ENCODE data around the gene C1orf226. TPM values are rescaled to one million over a fixed set of nuclear protein-coding genes. Genes with fewer than 3 reads are reported as not detected.
"Not testable (repeated sequence)": the region's sequence is repeated elsewhere in the genome, so short reads cannot be mapped to it uniquely, and the experiment has no call there.

C1orf226 gene
- total RNA-seq, 3 donors from 2014 or later: 4.2 to 21.1 (median 13.8) TPM

DNA sequence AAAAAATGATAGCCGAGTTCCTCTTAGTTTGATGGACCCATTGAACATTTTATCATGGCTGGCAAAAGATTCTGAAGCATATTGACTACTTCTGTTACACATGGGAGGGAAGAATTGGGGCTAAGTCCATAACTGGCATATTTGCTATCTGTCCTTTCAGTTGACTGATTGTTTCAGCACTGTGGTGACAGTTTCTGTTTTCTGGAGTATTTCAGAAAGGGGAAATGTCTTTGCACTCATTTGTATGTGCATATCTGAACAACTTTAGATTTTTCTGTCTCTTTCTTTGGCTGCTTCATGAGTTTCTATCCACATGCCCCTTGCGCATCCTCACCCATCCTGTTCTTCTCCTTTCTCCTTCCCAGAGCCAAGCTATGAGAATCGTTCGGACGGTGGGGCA, 38.1 kb upstream of the C1orf226 start:
- no peak for DNase-seq (ENCODE audit: low spot score in 2 of 2)
- Histone ChIP-seq H3K27ac (no peak overlapping the region), H3K4me3 (no peak overlapping the region), H3K4me1 (no peaks in the 10 kb centered on the region), H3K27me3 (no peaks in the 10 kb centered on the region), H3K9me3 (no peaks in the 10 kb centered on the region), H3K36me3 (no peaks in the 10 kb centered on the region)
- TF ChIP-seq, protein P1, sequence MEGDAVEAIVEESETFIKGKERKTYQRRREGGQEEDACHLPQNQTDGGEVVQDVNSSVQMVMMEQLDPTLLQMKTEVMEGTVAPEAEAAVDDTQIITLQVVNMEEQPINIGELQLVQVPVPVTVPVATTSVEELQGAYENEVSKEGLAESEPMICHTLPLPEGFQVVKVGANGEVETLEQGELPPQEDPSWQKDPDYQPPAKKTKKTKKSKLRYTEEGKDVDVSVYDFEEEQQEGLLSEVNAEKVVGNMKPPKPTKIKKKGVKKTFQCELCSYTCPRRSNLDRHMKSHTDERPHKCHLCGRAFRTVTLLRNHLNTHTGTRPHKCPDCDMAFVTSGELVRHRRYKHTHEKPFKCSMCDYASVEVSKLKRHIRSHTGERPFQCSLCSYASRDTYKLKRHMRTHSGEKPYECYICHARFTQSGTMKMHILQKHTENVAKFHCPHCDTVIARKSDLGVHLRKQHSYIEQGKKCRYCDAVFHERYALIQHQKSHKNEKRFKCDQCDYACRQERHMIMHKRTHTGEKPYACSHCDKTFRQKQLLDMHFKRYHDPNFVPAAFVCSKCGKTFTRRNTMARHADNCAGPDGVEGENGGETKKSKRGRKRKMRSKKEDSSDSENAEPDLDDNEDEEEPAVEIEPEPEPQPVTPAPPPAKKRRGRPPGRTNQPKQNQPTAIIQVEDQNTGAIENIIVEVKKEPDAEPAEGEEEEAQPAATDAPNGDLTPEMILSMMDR (IDR thresholded peaks at IDR 0.05): no peak
- TF ChIP-seq POLR2AphosphoS5 (IDR thresholded peaks at IDR 0.05): no peak
- TF ChIP-seq POLR2A (IDR thresholded peaks at IDR 0.05): no peak
- intact Hi-C loops (cut with DNase I; ENCODE audit: low total_unique reads): no loop called here

DNA sequence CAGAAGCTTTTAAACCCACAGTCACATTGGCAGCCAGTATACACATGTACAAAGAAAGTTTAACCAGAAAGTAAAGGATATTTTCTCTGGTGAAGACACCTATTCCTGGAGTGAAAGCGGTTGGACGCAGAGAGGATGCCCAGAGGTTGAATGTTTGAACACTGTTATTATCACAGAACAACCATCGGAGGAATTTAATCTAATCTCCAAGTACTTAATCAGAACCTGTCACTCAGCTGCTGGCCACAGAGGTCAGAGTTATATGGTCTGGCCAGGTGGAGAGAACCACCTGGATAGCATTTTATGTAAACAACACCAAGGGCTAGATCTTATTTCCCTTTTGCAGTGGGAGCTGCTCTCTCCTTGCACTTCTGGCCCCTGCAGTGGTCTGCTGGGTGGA, 34.2 kb upstream of the C1orf226 start:
- Histone ChIP-seq H3K36me3 (no peaks in the 10 kb centered on the region), H3K4me1 (no peaks in the 10 kb centered on the region), H3K4me3 (no peak overlapping the region), H3K9me3 (no peaks in the 10 kb centered on the region), H3K27ac (no peak overlapping the region), H3K27me3 (no peaks in the 10 kb centered on the region)
- no peak for DNase-seq (ENCODE audit: low spot score in 2 of 2)
- no peak for TF ChIP-seq POLR2AphosphoS5 (IDR thresholded peaks at IDR 0.05)
- TF ChIP-seq, protein P1 (IDR thresholded peaks at IDR 0.05): no peak
- TF ChIP-seq POLR2A (IDR thresholded peaks at IDR 0.05): no peak
- intact Hi-C loops (cut with DNase I; ENCODE audit: low total_unique reads): no loop called here

- no peak for TF ChIP-seq POLR2AphosphoS5 (IDR thresholded peaks at IDR 0.05)
- Histone ChIP-seq H3K36me3 (no peaks in the 10 kb centered on the region), H3K27ac (no peak overlapping the region), H3K4me3 (no peak overlapping the region), H3K9me3 (no peaks in the 10 kb centered on the region), H3K4me1 (no peaks in the 10 kb centered on the region), H3K27me3 (no peaks in the 10 kb centered on the region)
- DNase-seq (ENCODE audit: low spot score in 2 of 2): no peak
- intact Hi-C loops (cut with DNase I; ENCODE audit: low total_unique reads): no loop called here
Measured at GRCh38 chr1:162349635-162350330, 31.7 kb upstream of the C1orf226 start.

DNA sequence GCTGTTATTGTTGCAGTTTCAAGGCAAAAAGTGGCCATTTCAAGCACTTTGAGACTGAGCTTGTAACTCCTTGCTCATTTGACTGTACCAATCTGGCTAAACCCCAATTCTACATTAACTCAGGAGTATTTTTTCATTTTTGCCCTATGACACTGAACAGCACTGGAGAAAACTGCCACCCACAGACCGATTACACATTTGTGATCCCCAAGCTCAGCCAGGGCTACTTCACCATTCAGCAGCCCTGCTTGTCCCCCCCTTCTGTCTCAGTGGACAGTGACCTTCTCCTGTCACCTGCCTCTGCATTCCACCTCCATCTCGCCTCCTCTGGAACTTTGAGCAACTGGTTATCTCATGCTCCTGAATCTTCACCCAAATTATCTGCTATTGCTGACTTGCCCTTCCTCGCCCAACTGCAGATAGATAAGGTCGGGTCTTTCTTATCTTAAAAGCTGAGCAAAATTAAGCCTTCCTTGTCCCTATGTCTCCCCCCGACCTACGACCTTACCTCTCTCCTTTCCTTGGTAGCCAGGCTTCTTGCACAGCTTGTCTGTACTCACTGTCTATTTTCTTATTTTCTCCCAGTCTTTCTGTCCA, 30.2 kb upstream of the C1orf226 start:
- TF ChIP-seq POLR2A (IDR thresholded peaks at IDR 0.05): no peak
- TF ChIP-seq POLR2AphosphoS5 (IDR thresholded peaks at IDR 0.05): no peak
- TF ChIP-seq, protein P1 (IDR thresholded peaks at IDR 0.05): no peak
- Histone ChIP-seq H3K36me3 (no peaks in the 10 kb centered on the region), H3K27ac (no peak overlapping the region), H3K4me3 (no peak overlapping the region), H3K27me3 (no peaks in the 10 kb centered on the region), H3K9me3 (no peaks in the 10 kb centered on the region), H3K4me1 (no peaks in the 10 kb centered on the region)
- DNase-seq (ENCODE audit: low spot score in 2 of 2): no peak
- intact Hi-C loops (cut with DNase I; ENCODE audit: low total_unique reads): no loop called here

DNA sequence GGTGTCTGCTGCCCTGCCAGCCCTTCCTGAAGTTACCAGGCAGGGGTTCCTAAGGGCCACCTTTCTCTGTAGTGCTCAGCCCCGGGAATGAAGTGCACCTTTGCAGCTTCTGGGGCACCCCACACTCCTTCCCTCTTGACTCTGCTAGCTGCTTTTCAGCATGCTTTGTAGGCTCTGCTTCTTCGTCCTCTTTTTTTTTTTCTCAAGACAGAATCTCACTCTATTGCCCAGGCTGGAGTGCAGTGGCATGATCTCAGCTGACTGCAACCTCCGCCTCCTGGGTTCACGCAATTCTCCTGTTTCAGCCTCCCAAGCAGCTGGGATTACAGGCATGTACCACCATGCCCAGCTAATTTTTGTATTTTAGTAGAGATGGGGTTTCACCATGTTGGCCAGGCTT, 29.7 kb upstream of the C1orf226 start:
- H3K4me3 ChIP-seq; H3K9me3 ChIP-seq; H3K27ac ChIP-seq; H3K36me3 ChIP-seq; H3K4me1 ChIP-seq; DNase-seq (ENCODE audit: low spot score in 2 of 2); intact Hi-C loops (cut with DNase I; ENCODE audit: low total_unique reads); H3K27me3 ChIP-seq: not testable (repeated sequence)

DNA sequence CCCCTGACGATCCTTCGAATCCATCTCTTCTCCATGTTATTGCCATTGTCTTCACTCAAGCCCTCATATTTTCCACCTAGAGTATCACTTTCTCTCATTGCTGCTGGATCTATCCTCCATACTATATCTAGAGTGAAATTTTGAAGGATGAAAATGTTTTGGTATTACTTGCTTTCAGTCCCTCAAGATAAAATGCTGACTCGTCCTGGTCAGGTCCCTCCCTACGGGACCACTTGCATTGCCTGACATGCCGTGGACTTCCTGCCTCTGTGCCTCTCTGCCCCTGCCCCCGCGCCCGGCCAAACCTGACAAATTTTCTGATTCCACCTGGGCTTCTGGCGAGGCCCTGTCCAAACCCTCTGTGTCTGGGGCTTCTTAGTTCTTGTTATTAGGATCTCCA, 28.4 kb upstream of the C1orf226 start:
- H3K4me3 ChIP-seq: no peak overlapping the region
- H3K4me1 ChIP-seq: no peaks in the 10 kb centered on the region
- H3K9me3 ChIP-seq: no peaks in the 10 kb centered on the region
- H3K36me3 ChIP-seq: no peaks in the 10 kb centered on the region
- DNase-seq (ENCODE audit: low spot score in 2 of 2): no peak
- H3K27ac ChIP-seq: no peak overlapping the region
- no peaks in the 10 kb centered on the region for H3K27me3 ChIP-seq
- no peak for TF ChIP-seq POLR2AphosphoS5 (IDR thresholded peaks at IDR 0.05)
- TF ChIP-seq POLR2A (IDR thresholded peaks at IDR 0.05): no peak
- TF ChIP-seq, protein P1 (IDR thresholded peaks at IDR 0.05): no peak
- intact Hi-C loops (cut with DNase I; ENCODE audit: low total_unique reads): no loop called here

All from breast epithelium (tissue), 4 donors.